ENCODE measurements around the gene NDUFB10. TPM values are rescaled to one million over a fixed set of nuclear protein-coding genes. Genes with fewer than 3 reads are reported as not detected.

NDUFB10 gene
- total and polyA plus RNA-seq, 10 of the 15 experiments (the other 5 are each of a cell fraction or from before 2014, with no cell fraction given): 52.2 to 319 (median 130) TPM

DNA sequence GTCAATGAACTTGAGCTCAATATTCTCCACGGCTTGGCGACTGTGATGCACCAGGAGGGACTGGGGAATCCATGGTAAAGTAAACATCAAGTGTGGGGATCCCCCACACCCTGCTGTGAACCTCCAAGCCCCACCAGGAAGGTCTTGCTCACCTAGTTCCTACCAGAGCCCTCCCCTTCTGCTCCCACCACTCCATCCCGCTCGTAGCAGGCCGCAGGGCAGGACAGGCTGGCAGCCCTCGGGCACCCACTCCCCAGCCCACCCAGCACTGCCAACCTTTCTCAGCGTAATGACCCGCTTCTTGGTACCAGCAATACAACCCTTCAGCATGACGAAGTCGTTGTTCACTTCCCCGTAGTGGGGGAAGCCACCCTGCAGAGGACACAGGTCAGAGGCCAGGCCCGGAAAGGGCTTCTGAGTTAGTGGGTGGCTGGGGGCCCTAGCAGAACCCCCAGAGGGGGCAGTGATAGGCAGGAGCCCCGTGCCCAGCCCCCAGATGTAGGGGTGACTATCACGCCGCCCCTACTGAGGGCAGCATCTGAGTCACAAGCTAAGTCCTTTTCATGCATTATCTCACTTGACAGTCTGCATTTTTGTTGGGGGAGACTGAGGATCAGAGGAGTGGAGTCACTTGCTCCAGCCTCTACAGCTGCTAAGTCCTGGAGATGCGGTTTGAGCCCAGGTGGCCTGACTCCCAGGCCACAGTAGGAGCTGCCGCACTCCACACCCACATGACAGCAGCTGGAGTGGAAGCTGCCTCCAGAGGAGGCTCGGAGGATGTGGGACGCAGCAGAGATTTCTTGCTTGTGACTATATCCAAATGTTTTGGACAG is 13.6 kb upstream of the NDUFB10 start:
- ChIA-PET SMC1A (ENCODE audit: uncharacterized antibody, unreplicated experiment) (interaction anchor here (0.6 kb wide), 1 partner anchor 108 kb away, joined by 3 read pairs; no protein-coding TSS in a partner anchor), RAD21 (ENCODE audit: unreplicated experiment) (no interaction called here), CTCF (interaction anchor here (1.8 kb wide), 1 partner anchor 15 kb away, joined by 4 read pairs; no protein-coding TSS in a partner anchor), POLR2A (interaction anchor here (0.6 kb wide), 1 partner anchor 105 kb away, joined by 6 read pairs; no protein-coding TSS in a partner anchor)
- Histone ChIP-seq H3K4me1 (ENCODE audit: control insufficient read depth, insufficient read depth, low read length) (peaks cover 10% of the 10 kb centered on the region; the same call in 1 of the 2 replicates), H3K9ac (ENCODE audit: control insufficient read depth, insufficient read depth, low read length) (no peak overlapping the region), H2AFZ (ENCODE audit: control insufficient read depth, low read depth, low read length) (no peak overlapping the region), H3K27ac (ENCODE audit: control insufficient read depth, insufficient read depth) (no peak overlapping the region), H3K79me2 (ENCODE audit: control insufficient read depth, insufficient read depth, low read length) (peaks cover 17% of the 10 kb centered on the region), H4K20me1 (ENCODE audit: control insufficient read depth, insufficient read depth) (no peaks in the 10 kb centered on the region), H3K9me3 (replicated peaks; ENCODE audit: control insufficient read depth, insufficient read depth, low read length) (no peaks in the 10 kb centered on the region), H3K36me3 (ENCODE audit: control insufficient read depth in 2 of 2, insufficient read depth in 2 of 2, low read length in 1 of 2) (no peaks in the 10 kb centered on the region; a peak in 2 of 4 replicates), H3K27me3 (replicated peaks in 1 of 2; ENCODE audit: control insufficient read depth in 2 of 2, insufficient read depth in 2 of 2, low read length in 1 of 2) (no peaks in the 10 kb centered on the region; a peak in 1 of 4 replicates), H3K4me2 (ENCODE audit: control insufficient read depth, insufficient read depth) (no peak overlapping the region), H3K4me3 (no peak overlapping the region)
- intact Hi-C loops (cut with micrococcal nuclease; ENCODE audit: unreplicated experiment): no loop called here
- ATAC-seq (no peak), FAIRE-seq (no peak), DNase-seq (ENCODE audit: low read depth, low spot score) (no peak)
- WGBS (ENCODE audit: insufficient coverage, insufficient replicate concordance, low lambda C conversion rate, missing lambda C conversion rate): 58% methylated on average over 19 of the region's 19 CpGs
- BruUV-seq (replicated peaks): no TSS peak
- in situ Hi-C loops (cut with MboI): no loop called here
- TF ChIP-seq ESRRA (IDR thresholded peaks at IDR 0.05; ENCODE audit: low read length): no peak
- no peak for TF ChIP-seq HCFC1 (IDR thresholded peaks at IDR 0.05; ENCODE audit: low read length)
- TF ChIP-seq WRNIP1 (IDR thresholded peaks at IDR 0.05; ENCODE audit: borderline replicate concordance, low read depth, low read length): no peak
- TF ChIP-seq BCL11A (IDR thresholded peaks at IDR 0.05; ENCODE audit: low read depth, low read length): no peak
- TF ChIP-seq, protein P1, sequence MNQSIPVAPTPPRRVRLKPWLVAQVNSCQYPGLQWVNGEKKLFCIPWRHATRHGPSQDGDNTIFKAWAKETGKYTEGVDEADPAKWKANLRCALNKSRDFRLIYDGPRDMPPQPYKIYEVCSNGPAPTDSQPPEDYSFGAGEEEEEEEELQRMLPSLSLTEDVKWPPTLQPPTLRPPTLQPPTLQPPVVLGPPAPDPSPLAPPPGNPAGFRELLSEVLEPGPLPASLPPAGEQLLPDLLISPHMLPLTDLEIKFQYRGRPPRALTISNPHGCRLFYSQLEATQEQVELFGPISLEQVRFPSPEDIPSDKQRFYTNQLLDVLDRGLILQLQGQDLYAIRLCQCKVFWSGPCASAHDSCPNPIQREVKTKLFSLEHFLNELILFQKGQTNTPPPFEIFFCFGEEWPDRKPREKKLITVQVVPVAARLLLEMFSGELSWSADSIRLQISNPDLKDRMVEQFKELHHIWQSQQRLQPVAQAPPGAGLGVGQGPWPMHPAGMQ (IDR thresholded peaks at IDR 0.05; ENCODE audit: borderline replicate concordance): no peak
- TF ChIP-seq EP300 (IDR thresholded peaks at IDR 0.05; ENCODE audit: borderline replicate concordance in 1 of 2, control insufficient read depth in 1 of 2, low read depth in 2 of 2, low read length in 2 of 2): no peak
- TF ChIP-seq, protein P2, sequence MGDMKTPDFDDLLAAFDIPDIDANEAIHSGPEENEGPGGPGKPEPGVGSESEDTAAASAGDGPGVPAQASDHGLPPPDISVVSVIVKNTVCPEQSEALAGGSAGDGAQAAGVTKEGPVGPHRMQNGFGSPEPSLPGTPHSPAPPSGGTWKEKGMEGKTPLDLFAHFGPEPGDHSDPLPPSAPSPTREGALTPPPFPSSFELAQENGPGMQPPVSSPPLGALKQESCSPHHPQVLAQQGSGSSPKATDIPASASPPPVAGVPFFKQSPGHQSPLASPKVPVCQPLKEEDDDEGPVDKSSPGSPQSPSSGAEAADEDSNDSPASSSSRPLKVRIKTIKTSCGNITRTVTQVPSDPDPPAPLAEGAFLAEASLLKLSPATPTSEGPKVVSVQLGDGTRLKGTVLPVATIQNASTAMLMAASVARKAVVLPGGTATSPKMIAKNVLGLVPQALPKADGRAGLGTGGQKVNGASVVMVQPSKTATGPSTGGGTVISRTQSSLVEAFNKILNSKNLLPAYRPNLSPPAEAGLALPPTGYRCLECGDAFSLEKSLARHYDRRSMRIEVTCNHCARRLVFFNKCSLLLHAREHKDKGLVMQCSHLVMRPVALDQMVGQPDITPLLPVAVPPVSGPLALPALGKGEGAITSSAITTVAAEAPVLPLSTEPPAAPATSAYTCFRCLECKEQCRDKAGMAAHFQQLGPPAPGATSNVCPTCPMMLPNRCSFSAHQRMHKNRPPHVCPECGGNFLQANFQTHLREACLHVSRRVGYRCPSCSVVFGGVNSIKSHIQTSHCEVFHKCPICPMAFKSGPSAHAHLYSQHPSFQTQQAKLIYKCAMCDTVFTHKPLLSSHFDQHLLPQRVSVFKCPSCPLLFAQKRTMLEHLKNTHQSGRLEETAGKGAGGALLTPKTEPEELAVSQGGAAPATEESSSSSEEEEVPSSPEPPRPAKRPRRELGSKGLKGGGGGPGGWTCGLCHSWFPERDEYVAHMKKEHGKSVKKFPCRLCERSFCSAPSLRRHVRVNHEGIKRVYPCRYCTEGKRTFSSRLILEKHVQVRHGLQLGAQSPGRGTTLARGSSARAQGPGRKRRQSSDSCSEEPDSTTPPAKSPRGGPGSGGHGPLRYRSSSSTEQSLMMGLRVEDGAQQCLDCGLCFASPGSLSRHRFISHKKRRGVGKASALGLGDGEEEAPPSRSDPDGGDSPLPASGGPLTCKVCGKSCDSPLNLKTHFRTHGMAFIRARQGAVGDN (IDR thresholded peaks at IDR 0.05): no peak
- TF ChIP-seq, protein P3, sequence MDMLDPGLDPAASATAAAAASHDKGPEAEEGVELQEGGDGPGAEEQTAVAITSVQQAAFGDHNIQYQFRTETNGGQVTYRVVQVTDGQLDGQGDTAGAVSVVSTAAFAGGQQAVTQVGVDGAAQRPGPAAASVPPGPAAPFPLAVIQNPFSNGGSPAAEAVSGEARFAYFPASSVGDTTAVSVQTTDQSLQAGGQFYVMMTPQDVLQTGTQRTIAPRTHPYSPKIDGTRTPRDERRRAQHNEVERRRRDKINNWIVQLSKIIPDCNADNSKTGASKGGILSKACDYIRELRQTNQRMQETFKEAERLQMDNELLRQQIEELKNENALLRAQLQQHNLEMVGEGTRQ (IDR thresholded peaks at IDR 0.05; ENCODE audit: borderline replicate concordance, low read depth, low read length): no peak
- TF ChIP-seq, protein P4, sequence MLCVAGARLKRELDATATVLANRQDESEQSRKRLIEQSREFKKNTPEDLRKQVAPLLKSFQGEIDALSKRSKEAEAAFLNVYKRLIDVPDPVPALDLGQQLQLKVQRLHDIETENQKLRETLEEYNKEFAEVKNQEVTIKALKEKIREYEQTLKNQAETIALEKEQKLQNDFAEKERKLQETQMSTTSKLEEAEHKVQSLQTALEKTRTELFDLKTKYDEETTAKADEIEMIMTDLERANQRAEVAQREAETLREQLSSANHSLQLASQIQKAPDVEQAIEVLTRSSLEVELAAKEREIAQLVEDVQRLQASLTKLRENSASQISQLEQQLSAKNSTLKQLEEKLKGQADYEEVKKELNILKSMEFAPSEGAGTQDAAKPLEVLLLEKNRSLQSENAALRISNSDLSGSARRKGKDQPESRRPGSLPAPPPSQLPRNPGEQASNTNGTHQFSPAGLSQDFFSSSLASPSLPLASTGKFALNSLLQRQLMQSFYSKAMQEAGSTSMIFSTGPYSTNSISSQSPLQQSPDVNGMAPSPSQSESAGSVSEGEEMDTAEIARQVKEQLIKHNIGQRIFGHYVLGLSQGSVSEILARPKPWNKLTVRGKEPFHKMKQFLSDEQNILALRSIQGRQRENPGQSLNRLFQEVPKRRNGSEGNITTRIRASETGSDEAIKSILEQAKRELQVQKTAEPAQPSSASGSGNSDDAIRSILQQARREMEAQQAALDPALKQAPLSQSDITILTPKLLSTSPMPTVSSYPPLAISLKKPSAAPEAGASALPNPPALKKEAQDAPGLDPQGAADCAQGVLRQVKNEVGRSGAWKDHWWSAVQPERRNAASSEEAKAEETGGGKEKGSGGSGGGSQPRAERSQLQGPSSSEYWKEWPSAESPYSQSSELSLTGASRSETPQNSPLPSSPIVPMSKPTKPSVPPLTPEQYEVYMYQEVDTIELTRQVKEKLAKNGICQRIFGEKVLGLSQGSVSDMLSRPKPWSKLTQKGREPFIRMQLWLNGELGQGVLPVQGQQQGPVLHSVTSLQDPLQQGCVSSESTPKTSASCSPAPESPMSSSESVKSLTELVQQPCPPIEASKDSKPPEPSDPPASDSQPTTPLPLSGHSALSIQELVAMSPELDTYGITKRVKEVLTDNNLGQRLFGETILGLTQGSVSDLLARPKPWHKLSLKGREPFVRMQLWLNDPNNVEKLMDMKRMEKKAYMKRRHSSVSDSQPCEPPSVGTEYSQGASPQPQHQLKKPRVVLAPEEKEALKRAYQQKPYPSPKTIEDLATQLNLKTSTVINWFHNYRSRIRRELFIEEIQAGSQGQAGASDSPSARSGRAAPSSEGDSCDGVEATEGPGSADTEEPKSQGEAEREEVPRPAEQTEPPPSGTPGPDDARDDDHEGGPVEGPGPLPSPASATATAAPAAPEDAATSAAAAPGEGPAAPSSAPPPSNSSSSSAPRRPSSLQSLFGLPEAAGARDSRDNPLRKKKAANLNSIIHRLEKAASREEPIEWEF (IDR thresholded peaks at IDR 0.05; ENCODE audit: insufficient replicate concordance, low read depth, low read length): no peak

Data from GM12878 (cell line).